Measurements from ENCODE around the gene VAC14.

DNA sequence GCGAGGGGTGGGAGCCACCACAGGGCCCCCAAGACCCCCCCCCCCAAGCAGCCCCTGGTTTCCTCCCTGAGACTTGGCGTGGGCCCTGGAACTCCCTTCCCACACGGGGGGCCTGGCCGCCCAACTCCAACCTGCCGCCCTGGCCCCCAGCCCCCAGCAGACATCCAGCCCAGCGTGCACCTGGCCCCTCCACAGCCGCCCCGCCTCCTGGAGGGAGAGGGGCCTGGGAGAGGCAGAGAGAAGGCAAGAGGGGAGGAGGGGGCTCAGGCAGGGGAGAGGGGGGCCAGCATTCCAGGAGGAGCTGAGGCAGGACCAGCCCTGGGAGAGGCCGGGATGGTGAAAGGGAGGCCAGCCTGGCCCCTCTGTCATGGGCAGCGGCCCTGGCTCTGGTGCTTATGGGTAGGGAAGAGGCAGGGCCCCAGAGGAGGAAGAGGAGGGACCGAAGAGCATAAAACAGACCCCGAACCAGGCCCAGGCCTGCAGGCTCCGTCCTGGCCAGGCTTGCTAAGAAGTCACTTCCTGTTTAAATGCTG is 137.9 kb downstream of the VAC14 start:
- TF ChIP-seq EZH2 (IDR thresholded peaks at IDR 0.05; ENCODE audit: insufficient read depth, poor library complexity, severe bottlenecking) = no peak
- TF ChIP-seq EZH2phosphoT487 (IDR thresholded peaks at IDR 0.05; ENCODE audit: insufficient read depth, low read depth) = no peak

Data from GM23248 (cell line).